ENCODE results near the gene GALR3. TPM values are rescaled to one million over a fixed set of nuclear protein-coding genes. Genes with fewer than 3 reads are reported as not detected.
A peak's percentile ranks its signal among the peaks of the same experiment; 100 is the strongest.

Gene GALR3
- total RNA-seq, 1 donor from 2014 or later, result not detected

DNA sequence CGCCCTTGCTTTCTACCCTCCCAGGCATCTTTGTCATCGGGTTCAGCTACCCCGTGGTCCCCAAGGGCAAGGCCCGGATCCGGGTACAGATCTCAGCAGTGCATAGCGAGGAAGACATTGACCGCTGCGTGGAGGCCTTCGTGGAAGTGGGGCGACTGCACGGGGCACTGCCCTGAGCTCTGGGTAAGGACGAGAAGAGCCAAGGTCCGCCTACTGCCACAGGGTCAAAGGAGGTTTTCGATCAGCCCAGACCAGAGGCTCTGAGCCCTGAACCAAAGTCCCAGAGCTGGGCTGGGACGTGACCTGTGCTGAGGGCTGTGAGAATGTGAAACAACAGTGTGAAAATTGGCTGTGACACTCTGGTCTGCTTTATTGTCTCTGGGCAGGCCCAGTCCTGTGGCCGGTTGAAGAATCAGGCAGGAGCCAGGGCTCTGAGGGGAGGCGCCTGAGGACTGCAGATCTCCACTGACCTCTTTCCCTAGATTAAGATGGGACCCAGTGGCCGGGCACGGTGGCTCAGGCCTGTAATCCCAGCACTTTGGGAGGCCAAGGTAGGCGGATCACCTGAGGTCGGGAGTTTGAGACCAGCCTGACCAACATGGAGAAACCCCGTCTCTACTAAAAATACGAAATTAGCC is 6.5 kb upstream of the GALR3 start:
- Mint-ChIP-seq H3K27me3 (ENCODE audit: low read depth, unreplicated experiment) (peaks cover 14% of the 10 kb centered on the region), H3K27ac (ENCODE audit: unreplicated experiment) (no peak overlapping the region)
- no peak for TF ChIP-seq EZH2 (IDR thresholded peaks at IDR 0.05; ENCODE audit: insufficient read depth, low read length)
- TF ChIP-seq, protein P1, sequence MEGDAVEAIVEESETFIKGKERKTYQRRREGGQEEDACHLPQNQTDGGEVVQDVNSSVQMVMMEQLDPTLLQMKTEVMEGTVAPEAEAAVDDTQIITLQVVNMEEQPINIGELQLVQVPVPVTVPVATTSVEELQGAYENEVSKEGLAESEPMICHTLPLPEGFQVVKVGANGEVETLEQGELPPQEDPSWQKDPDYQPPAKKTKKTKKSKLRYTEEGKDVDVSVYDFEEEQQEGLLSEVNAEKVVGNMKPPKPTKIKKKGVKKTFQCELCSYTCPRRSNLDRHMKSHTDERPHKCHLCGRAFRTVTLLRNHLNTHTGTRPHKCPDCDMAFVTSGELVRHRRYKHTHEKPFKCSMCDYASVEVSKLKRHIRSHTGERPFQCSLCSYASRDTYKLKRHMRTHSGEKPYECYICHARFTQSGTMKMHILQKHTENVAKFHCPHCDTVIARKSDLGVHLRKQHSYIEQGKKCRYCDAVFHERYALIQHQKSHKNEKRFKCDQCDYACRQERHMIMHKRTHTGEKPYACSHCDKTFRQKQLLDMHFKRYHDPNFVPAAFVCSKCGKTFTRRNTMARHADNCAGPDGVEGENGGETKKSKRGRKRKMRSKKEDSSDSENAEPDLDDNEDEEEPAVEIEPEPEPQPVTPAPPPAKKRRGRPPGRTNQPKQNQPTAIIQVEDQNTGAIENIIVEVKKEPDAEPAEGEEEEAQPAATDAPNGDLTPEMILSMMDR (IDR thresholded peaks at IDR 0.05; ENCODE audit: insufficient read depth, low read depth, low read length), result no peak

DNA sequence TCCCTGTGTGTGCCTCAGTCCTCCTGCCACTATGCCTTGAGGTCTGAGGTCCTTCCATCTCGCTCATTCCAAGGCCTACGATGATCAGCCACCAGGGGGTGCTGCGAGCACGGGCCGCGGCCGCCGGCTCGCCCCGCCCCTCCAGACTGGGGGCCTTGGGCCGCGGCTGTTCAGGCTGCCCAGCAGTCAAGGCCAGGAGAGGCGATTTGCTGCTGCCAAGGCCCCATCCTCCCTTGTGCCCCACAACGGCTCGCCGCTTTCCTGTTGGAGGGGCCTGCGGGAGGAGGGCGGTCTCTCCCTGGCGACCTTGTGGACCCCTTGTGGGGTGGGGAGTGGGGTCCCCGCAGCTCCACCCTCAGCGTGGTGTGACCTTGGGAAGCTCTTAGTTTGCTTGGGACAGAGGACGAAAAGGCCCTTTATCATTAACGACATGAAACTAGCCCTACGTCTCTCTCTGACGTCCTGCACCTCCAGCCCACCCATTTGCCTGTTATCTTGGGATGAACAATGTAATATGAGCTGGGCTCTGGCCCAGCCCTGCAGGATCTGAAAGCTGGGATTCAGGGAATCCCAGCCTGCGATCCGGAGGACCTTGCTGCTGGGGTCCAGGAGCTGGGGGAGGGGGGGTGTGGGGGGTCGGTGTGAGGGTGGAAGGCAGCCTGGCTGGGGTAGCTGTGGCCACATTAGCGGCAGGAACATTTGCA is 5.3 kb upstream of the GALR3 start:
- H3K4me1 ChIP-seq (ENCODE audit: insufficient read depth, low read length), result peaks cover 18% of the 10 kb centered on the region
- TF ChIP-seq, protein P1 (IDR thresholded peaks at IDR 0.05; ENCODE audit: insufficient read depth, low read depth, low read length), result peak; percentile 76
- no peak for TF ChIP-seq EZH2 (IDR thresholded peaks at IDR 0.05; ENCODE audit: insufficient read depth, low read length)
- no peaks in the 10 kb centered on the region for H3K79me2 ChIP-seq (ENCODE audit: insufficient read depth, low read length)
- H3K36me3 ChIP-seq (ENCODE audit: insufficient read depth, low read length), result no peaks in the 10 kb centered on the region
- H3K4me2 ChIP-seq (ENCODE audit: low read length), result peak overlapping the region; percentile 85
- DNase-seq (ENCODE audit: low read depth), result peak; percentile 69
- Mint-ChIP-seq H3K4me3 (ENCODE audit: unreplicated experiment) (peak overlapping the region; percentile 20), H3K36me3 (ENCODE audit: low read depth, unreplicated experiment) (peaks cover 5% of the 10 kb centered on the region), H3K27me3 (ENCODE audit: low read depth, unreplicated experiment) (peaks cover 24% of the 10 kb centered on the region), H3K9me3 (ENCODE audit: unreplicated experiment) (no peaks in the 10 kb centered on the region), H3K4me1 (ENCODE audit: low read depth, unreplicated experiment) (peaks cover 2% of the 10 kb centered on the region), H3K27ac (ENCODE audit: unreplicated experiment) (peak overlapping the region; percentile 62)
- H4K20me1 ChIP-seq (ENCODE audit: insufficient read depth, low read length), result no peaks in the 10 kb centered on the region
- H3K9ac ChIP-seq (ENCODE audit: low read length), result peak overlapping the region; percentile 76
- peak overlapping the region; percentile 51 for H3K4me3 ChIP-seq (ENCODE audit: insufficient read depth, low read depth, low read length)
- FAIRE-seq, result peak; percentile 9
- peaks cover 10% of the 10 kb centered on the region for H3K27me3 ChIP-seq (ENCODE audit: insufficient read depth, low read length)
- H2AFZ ChIP-seq (ENCODE audit: low read depth, low read length), result peak overlapping the region; percentile 90
- H3K9me3 ChIP-seq (ENCODE audit: insufficient read depth, low read depth, low read length), result no peaks in the 10 kb centered on the region
- H3K27ac ChIP-seq (ENCODE audit: low read depth, low read length), result peak overlapping the region; percentile 68

More for the DNA sequence above, 6.5 kb upstream of the GALR3 start:
- DNase-seq (ENCODE audit: low read depth) (no peak), FAIRE-seq (no peak)
- no peaks in the 10 kb centered on the region for H4K20me1 ChIP-seq (ENCODE audit: insufficient read depth, low read length)
- no peaks in the 10 kb centered on the region for H3K9me3 ChIP-seq (ENCODE audit: insufficient read depth, low read depth, low read length)
- H3K4me1 ChIP-seq (ENCODE audit: insufficient read depth, low read length), result peaks cover 18% of the 10 kb centered on the region
- H3K4me3 ChIP-seq (ENCODE audit: insufficient read depth, low read depth, low read length), result no peak overlapping the region
- Mint-ChIP-seq H3K4me1 (ENCODE audit: low read depth, unreplicated experiment) (peaks cover 2% of the 10 kb centered on the region), H3K9me3 (ENCODE audit: unreplicated experiment) (no peaks in the 10 kb centered on the region), H3K36me3 (ENCODE audit: low read depth, unreplicated experiment) (peaks cover 9% of the 10 kb centered on the region), H3K4me3 (ENCODE audit: unreplicated experiment) (no peak overlapping the region)
- no peaks in the 10 kb centered on the region for H3K36me3 ChIP-seq (ENCODE audit: insufficient read depth, low read length)
- no peak overlapping the region for H2AFZ ChIP-seq (ENCODE audit: low read depth, low read length)
- no peak overlapping the region for H3K27ac ChIP-seq (ENCODE audit: low read depth, low read length)
- H3K79me2 ChIP-seq (ENCODE audit: insufficient read depth, low read length), result no peaks in the 10 kb centered on the region
- H3K27me3 ChIP-seq (ENCODE audit: insufficient read depth, low read length), result peaks cover 7% of the 10 kb centered on the region
- no peak overlapping the region for H3K4me2 ChIP-seq (ENCODE audit: low read length)
- no peak overlapping the region for H3K9ac ChIP-seq (ENCODE audit: low read length)

Data from astrocyte (in vitro differentiated cells and primary cell).